ENCODE measurements around the gene NR3C1.
A peak's percentile ranks its signal among the peaks of the same experiment; 100 is the strongest.

The NR3C1 gene

GRCh38 chr5:143261748-143262392 lies 141.6 kb downstream of the NR3C1 start:
- no peak for DNase-seq (ENCODE audit: low read depth, low spot score)

- peak; percentile 3 for DNase-seq (ENCODE audit: low read depth, low spot score)
These were observed 144.3 kb downstream of the NR3C1 start for GRCh38 chr5:143259254-143259605.

- DNase-seq (ENCODE audit: low read depth, low spot score) = no peak
These were observed 144.8 kb downstream of the NR3C1 start for GRCh38 chr5:143258559-143259253.

- no peak for DNase-seq (ENCODE audit: low read depth, low spot score)
These were observed 148.7 kb downstream of the NR3C1 start for GRCh38 chr5:143254819-143255218.

- no peak for DNase-seq (ENCODE audit: low read depth, low spot score)
These were observed 151.5 kb downstream of the NR3C1 start for GRCh38 chr5:143251946-143252345.

- no peak for DNase-seq (ENCODE audit: low read depth, low spot score)
These were observed 152.3 kb downstream of the NR3C1 start for GRCh38 chr5:143251190-143251589.

- DNase-seq (ENCODE audit: low read depth, low spot score) = no peak
These were observed 153.6 kb downstream of the NR3C1 start for GRCh38 chr5:143249851-143250250.

GRCh38 chr5:143248822-143249579 lies 154.5 kb downstream of the NR3C1 start:
- DNase-seq (ENCODE audit: low read depth, low spot score) = no peak

- DNase-seq (ENCODE audit: low read depth, low spot score) = no peak
These were observed 155.1 kb downstream of the NR3C1 start for GRCh38 chr5:143248391-143248790.

GRCh38 chr5:143247134-143247815 lies 156.2 kb downstream of the NR3C1 start:
- DNase-seq (ENCODE audit: low read depth, low spot score) = no peak

- peak; percentile 23 for DNase-seq (ENCODE audit: low read depth, low spot score)
These were observed 157.4 kb downstream of the NR3C1 start for GRCh38 chr5:143245929-143246561.

GRCh38 chr5:143244990-143245389 lies 158.5 kb downstream of the NR3C1 start:
- DNase-seq (ENCODE audit: low read depth, low spot score) = no peak

GRCh38 chr5:143244000-143244736 lies 159.3 kb downstream of the NR3C1 start:
- DNase-seq (ENCODE audit: low read depth, low spot score) = peak; percentile 44

GRCh38 chr5:143243103-143243502 lies 160.4 kb downstream of the NR3C1 start:
- DNase-seq (ENCODE audit: low read depth, low spot score) = no peak

GRCh38 chr5:143241892-143242291 lies 161.6 kb downstream of the NR3C1 start:
- no peak for DNase-seq (ENCODE audit: low read depth, low spot score)

GRCh38 chr5:143239882-143240518 lies 163.5 kb downstream of the NR3C1 start:
- DNase-seq (ENCODE audit: low read depth, low spot score) = no peak

- no peak for DNase-seq (ENCODE audit: low read depth, low spot score)
These were observed 164.9 kb downstream of the NR3C1 start for GRCh38 chr5:143238620-143239019.

GRCh38 chr5:143237664-143238063 lies 165.8 kb downstream of the NR3C1 start:
- DNase-seq (ENCODE audit: low read depth, low spot score) = no peak

GRCh38 chr5:143236682-143237081 lies 166.8 kb downstream of the NR3C1 start:
- no peak for DNase-seq (ENCODE audit: low read depth, low spot score)

- DNase-seq (ENCODE audit: low read depth, low spot score) = no peak
These were observed 168.1 kb downstream of the NR3C1 start for GRCh38 chr5:143235423-143235822.
